Measurements from ENCODE around the gene UCK1.

Gene UCK1

GRCh38 chr9:131476777-131477345 is 54.2 kb downstream of the UCK1 start:
- DNase-seq (ENCODE audit: low read depth, low spot score) = no peak

GRCh38 chr9:131475956-131476776 is 54.9 kb downstream of the UCK1 start:
- no peak for DNase-seq (ENCODE audit: low read depth, low spot score)

- DNase-seq (ENCODE audit: low read depth, low spot score) = no peak
Observed at GRCh38 chr9:131475111-131475955, 55.7 kb downstream of the UCK1 start.

- DNase-seq (ENCODE audit: low read depth, low spot score) = no peak
Observed at GRCh38 chr9:131474711-131475110, 56.4 kb downstream of the UCK1 start.

- no peak for DNase-seq (ENCODE audit: low read depth, low spot score)
Observed at GRCh38 chr9:131473891-131474290, 57.2 kb downstream of the UCK1 start.

All from astrocyte of the hippocampus (primary cell).